ENCODE measurements around the gene SLC38A2. TPM values are rescaled to one million over a fixed set of nuclear protein-coding genes. Genes with fewer than 3 reads are reported as not detected.

SLC38A2 gene
- total and polyA plus RNA-seq, 2 donors (not counting 1 experiment from before 2014, with no cell fraction given): 61.6 to 202 TPM

DNA sequence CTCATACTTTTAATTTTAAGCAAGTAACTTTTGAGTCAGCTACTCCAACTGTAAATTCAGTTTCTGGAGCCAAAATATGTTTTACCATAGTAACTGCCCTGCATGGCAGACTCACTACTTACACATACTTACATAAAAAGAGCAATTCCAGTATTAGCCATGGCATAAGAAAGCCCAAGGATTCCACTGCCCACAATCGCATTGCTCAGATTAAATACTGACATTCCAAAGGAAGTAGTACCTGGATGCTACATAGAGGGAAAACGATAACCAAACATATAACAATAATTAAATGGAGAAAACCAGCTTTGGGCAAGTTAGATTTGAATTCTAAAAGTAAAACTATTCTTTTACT lies 2.2 kb downstream of the SLC38A2 start:
- peaks cover 41 to 45% of the 10 kb centered on the region in 2 donors for H3K4me1 ChIP-seq (ENCODE audit: control insufficient read depth in 2 of 2, insufficient read depth in 2 of 2, low read length in 2 of 2)
- H3K9me3 Mint-ChIP-seq (ENCODE audit: insufficient read depth): no peaks in the 10 kb centered on the region
- no peak overlapping the region for H2AFZ ChIP-seq (ENCODE audit: insufficient read depth, low read depth, low read length, poor library complexity, severe bottlenecking)
- peak overlapping the region; percentile 76 for H3K4me2 ChIP-seq (replicated peaks; ENCODE audit: low read depth, low read length, poor library complexity, severe bottlenecking)
- ATAC-seq (ENCODE audit: low read depth): no peak
- ChIA-PET POLR2A (interaction anchor here (2.1 kb wide), 1 partner anchor 101 kb away, joined by 7 read pairs; the partner anchor contains the start of gene SLC38A1), CTCF (interaction anchor here (0.6 to 3.2 kb wide), 7 partner anchors 8 to 559 kb away, joined by 3 to 18 read pairs (median 3); no protein-coding TSS in a partner anchor)
- peaks cover 53% of the 10 kb centered on the region for H3K79me2 ChIP-seq (ENCODE audit: control insufficient read depth, insufficient read depth, low read length)
- no CpG with 5 or more reads among the region's 2 CpGs for WGBS (ENCODE audit: insufficient coverage)
- peak overlapping the region; percentile 89 for H3K9ac ChIP-seq (ENCODE audit: low read length)
- no peak for DNase-seq
- no peaks in the 10 kb centered on the region for H3K27me3 ChIP-seq (replicated peaks in 1 of 4; ENCODE audit: control extremely low read depth in 1 of 4, control insufficient read depth in 3 of 4, insufficient read depth in 4 of 4, low read length in 3 of 4)
- peak overlapping the region; percentile 98 for H3K4me3 Mint-ChIP-seq
- H3K36me3 ChIP-seq (replicated peaks in 1 of 2; ENCODE audit: control extremely low read depth in 1 of 2, control insufficient read depth in 1 of 2, extremely low read depth in 1 of 2, insufficient read depth in 2 of 2, low read length in 1 of 2): peaks cover 7 to 57% of the 10 kb centered on the region in 2 experiments
- H3K27ac ChIP-seq (ENCODE audit: low read length in 2 of 2): peak overlapping the region in 1 of 2 donors; percentile 91
- TF ChIP-seq EZH2 (IDR thresholded peaks at IDR 0.05; ENCODE audit: borderline replicate concordance, insufficient read depth, low read depth, low read length, poor library complexity, severe bottlenecking): no peak
- TF ChIP-seq, protein P1, sequence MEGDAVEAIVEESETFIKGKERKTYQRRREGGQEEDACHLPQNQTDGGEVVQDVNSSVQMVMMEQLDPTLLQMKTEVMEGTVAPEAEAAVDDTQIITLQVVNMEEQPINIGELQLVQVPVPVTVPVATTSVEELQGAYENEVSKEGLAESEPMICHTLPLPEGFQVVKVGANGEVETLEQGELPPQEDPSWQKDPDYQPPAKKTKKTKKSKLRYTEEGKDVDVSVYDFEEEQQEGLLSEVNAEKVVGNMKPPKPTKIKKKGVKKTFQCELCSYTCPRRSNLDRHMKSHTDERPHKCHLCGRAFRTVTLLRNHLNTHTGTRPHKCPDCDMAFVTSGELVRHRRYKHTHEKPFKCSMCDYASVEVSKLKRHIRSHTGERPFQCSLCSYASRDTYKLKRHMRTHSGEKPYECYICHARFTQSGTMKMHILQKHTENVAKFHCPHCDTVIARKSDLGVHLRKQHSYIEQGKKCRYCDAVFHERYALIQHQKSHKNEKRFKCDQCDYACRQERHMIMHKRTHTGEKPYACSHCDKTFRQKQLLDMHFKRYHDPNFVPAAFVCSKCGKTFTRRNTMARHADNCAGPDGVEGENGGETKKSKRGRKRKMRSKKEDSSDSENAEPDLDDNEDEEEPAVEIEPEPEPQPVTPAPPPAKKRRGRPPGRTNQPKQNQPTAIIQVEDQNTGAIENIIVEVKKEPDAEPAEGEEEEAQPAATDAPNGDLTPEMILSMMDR (IDR thresholded peaks at IDR 0.05): no peak
- peaks cover 53% of the 10 kb centered on the region for H4K20me1 ChIP-seq (ENCODE audit: control insufficient read depth, insufficient read depth, low read length, poor library complexity, severe bottlenecking)
- peak overlapping the region; percentile 99 for H3K27ac Mint-ChIP-seq
- intact Hi-C loops (cut with micrococcal nuclease): loop anchor here (5.0 kb wide), 6 partner anchors 117 to 1337 kb away; partner anchors contain the start of genes ARID2 and RPAP3
- no peaks in the 10 kb centered on the region for H3K27me3 Mint-ChIP-seq
- peak overlapping the region in 3 of 5 experiments; percentile 17 to 98 (median 97) for H3K4me3 ChIP-seq (ENCODE audit: control extremely low read depth in 1 of 5, extremely low read depth in 1 of 5, insufficient read depth in 1 of 5, low read depth in 2 of 5, low read length in 4 of 5)
- H3K9me3 ChIP-seq (ENCODE audit: control extremely low read depth in 1 of 3, control insufficient read depth in 2 of 3, insufficient read depth in 1 of 3, low read length in 2 of 3): no peaks in the 10 kb centered on the region
- H3K4me1 Mint-ChIP-seq: peaks cover 57% of the 10 kb centered on the region
